GM12878 (cell line): ENCODE data around the gene AMY1C. TPM values are rescaled to one million over a fixed set of nuclear protein-coding genes. Genes with fewer than 3 reads are reported as not detected.
A peak's percentile ranks its signal among the peaks of the same experiment; 100 is the strongest.

Source experiments
- ATAC-seq: fragments of 200-7000 bp; cut with Tn5 transposase; 3 replicates; pipeline ENCODE4 v1.9.1; 2020; ENCODE audit warnings: mild to moderate bottlenecking, moderate library complexity
- BruUV-seq: library from RNA; stranded (reverse); fragments of 400-500 nt; replicated peaks from 2 replicates; lab custom pipeline; 2021; lab: Mats Ljungman, UMichigan
- CTCF ChIA-PET: fragments of 300-600 bp; sonication (Branson Sonifier 250); formaldehyde crosslinking; extraction: SDS; loops from one replicate; lab custom pipeline; 2021; ENCODE audit warnings: inconsistent platforms; lab: Yijun Ruan, JAX
- POLR2A ChIA-PET: fragments of 350-600 bp; formaldehyde crosslinking; extraction: SDS; loops from one replicate; lab custom pipeline; 2021; ENCODE audit warnings: inconsistent platforms; lab: Charles Lee
- RAD21 ChIA-PET: fragments of 300-600 bp; sonication (Branson Sonifier 250); formaldehyde crosslinking; loops from one replicate; lab custom pipeline; 2023; ENCODE audit warnings: antibody characterized with exemption; ENCODE audit not compliant: unreplicated experiment; lab: Charles Lee
- SMC1A ChIA-PET: fragments of 300-600 bp; sonication (Branson Sonifier 250); formaldehyde crosslinking; loops from one replicate; lab custom pipeline; 2023; ENCODE audit not compliant: unreplicated experiment, uncharacterized antibody; lab: Charles Lee
- DNase-seq: peaks from one replicate; pipeline ENCODE4 v3.0.0-alpha.2; 2011; ENCODE audit warnings: low read depth, low spot score
- FAIRE-seq: peaks from 3 replicates; lab custom pipeline; 2011; peaks lifted over from hg19 to GRCh38; lab: Jason Lieb, UNC
- H2AFZ ChIP-seq: 2 replicates; pipeline ENCODE4 v1.6.0; 2011; ENCODE audit warnings: low read depth, low read length, control low read depth; ENCODE audit not compliant: control insufficient read depth
- H3K27ac ChIP-seq: 2 replicates; pipeline ENCODE4 v1.5.1; 2011; ENCODE audit warnings: control low read depth; ENCODE audit not compliant: control insufficient read depth, insufficient read depth
- H3K27me3 ChIP-seq, 2 experiments: replicated peaks in 1 of 2; 2 replicates each; pipeline versions ENCODE4 v1.6.0 to v1.6.1; 2011; ENCODE audit warnings: low read length in 1 of 2; ENCODE audit not compliant: control insufficient read depth in 2 of 2, insufficient read depth in 2 of 2
- H3K36me3 ChIP-seq, 2 experiments: 2 replicates each; pipeline ENCODE4 v1.5.1; 2011; ENCODE audit warnings: low read length in 1 of 2; ENCODE audit not compliant: control insufficient read depth in 2 of 2, insufficient read depth in 2 of 2
- H3K4me1 ChIP-seq: 2 replicates; pipeline ENCODE4 v1.6.1; 2011; ENCODE audit warnings: mild to moderate bottlenecking, low read length, moderate library complexity, mixed read lengths; ENCODE audit not compliant: control insufficient read depth, insufficient read depth
- H3K4me2 ChIP-seq: 2 replicates; pipeline ENCODE4 v1.6.0; 2011; ENCODE audit warnings: control low read depth; ENCODE audit not compliant: control insufficient read depth, insufficient read depth
- H3K4me3 ChIP-seq: fragments of 200-600 bp; sonication (generic); 2 replicates; pipeline ENCODE4 v1.5.1; 2016
- H3K79me2 ChIP-seq: 2 replicates; pipeline ENCODE4 v1.6.0; 2011; ENCODE audit warnings: low read length; ENCODE audit not compliant: control insufficient read depth, insufficient read depth
- H3K9ac ChIP-seq: 2 replicates; pipeline ENCODE4 v1.8.0; 2011; ENCODE audit warnings: low read length, control low read depth, mixed read lengths; ENCODE audit not compliant: control insufficient read depth, insufficient read depth
- H3K9me3 ChIP-seq: replicated peaks from 3 replicates; pipeline ENCODE4 v1.5.1; 2011; ENCODE audit warnings: mild to moderate bottlenecking, low read length; ENCODE audit not compliant: control insufficient read depth, insufficient read depth
- H4K20me1 ChIP-seq: 2 replicates; pipeline ENCODE4 v1.6.0; 2011; ENCODE audit not compliant: control insufficient read depth, insufficient read depth
- CBFB ChIP-seq: IDR thresholded peaks from 2 replicates; pipeline ENCODE4 v1.6.1; 2016; ENCODE audit warnings: antibody characterized with exemption, low read depth
- CHD1 ChIP-seq: IDR thresholded peaks from 2 replicates; pipeline ENCODE4 v1.6.1; 2012; ENCODE audit warnings: low read depth, low read length, improper control_type of control experiment
- CREM ChIP-seq: IDR thresholded peaks from 2 replicates; pipeline ENCODE4 v1.6.1; 2014; ENCODE audit warnings: antibody characterized with exemption, low read depth
- JUND ChIP-seq: IDR thresholded peaks from 2 replicates; pipeline ENCODE4 v1.6.1; 2012; ENCODE audit warnings: low read depth, mild to moderate bottlenecking, low read length, improper control_type of control experiment, moderate library complexity
- MEF2A ChIP-seq: IDR thresholded peaks from 2 replicates; pipeline ENCODE4 v1.6.1; 2011; ENCODE audit warnings: low read depth, mild to moderate bottlenecking, low read length, moderate library complexity; ENCODE audit not compliant: insufficient read depth
- MEF2B ChIP-seq: fragments of 450-650 bp; IDR thresholded peaks from 2 replicates; pipeline ENCODE4 v1.6.1; 2018; ENCODE audit warnings: mild to moderate bottlenecking, moderate library complexity; ENCODE audit not compliant: partially characterized antibody, poor library complexity, severe bottlenecking
- RAD51 ChIP-seq: fragments of 450-650 bp; IDR thresholded peaks from 2 replicates; pipeline ENCODE4 v1.6.1; 2016; ENCODE audit warnings: moderate library complexity, mild to moderate bottlenecking, inconsistent platforms
- REST ChIP-seq: IDR thresholded peaks from 2 replicates; pipeline ENCODE4 v1.6.1; 2012; ENCODE audit warnings: mild to moderate bottlenecking, low read depth, low read length
- SP1 ChIP-seq: IDR thresholded peaks from one replicate; pipeline ENCODE4 v1.6.1; 2011; ENCODE audit warnings: low read depth, low read length
- TCF7 ChIP-seq: IDR thresholded peaks from 2 replicates; pipeline ENCODE4 v1.6.1; 2014; ENCODE audit warnings: antibody characterized with exemption, borderline replicate concordance
- ZNF384 ChIP-seq: IDR thresholded peaks from 2 replicates; pipeline ENCODE4 v1.6.1; 2012; ENCODE audit warnings: low read depth, mild to moderate bottlenecking, low read length, improper control_type of control experiment, borderline replicate concordance
- in situ Hi-C: fragments of 300-500 bp; cut with MboI; formaldehyde crosslinking; loops from 9 replicates; pipeline ENCODE4 v1.14.3; 2018; ENCODE audit warnings: mixed read lengths
- intact Hi-C: fragments of 100-400 bp; cut with micrococcal nuclease; formaldehyde crosslinking; loops from one replicate; pipeline ENCODE4 v1.14.2; 2022; ENCODE audit not compliant: unreplicated experiment
- polyA plus RNA-seq, 11 experiments: library from polyadenylated mRNA; depleted of rRNA in 4 of 11; unstranded in 6 of 11; stranded (reverse) in 5 of 11; fragments of >200 nt; fragmentation: Nextera tagmentation in 4 of 11; fragmentation: Illumina TruSeq in 1 of 11; extraction: Ambion mirVana in 4 of 11; extraction: Trizol in 1 of 11; gene quantifications; 1 replicate in 1 of 11; 2 replicates in 10 of 11; pipeline versions ENCODE4 v1.2.1 to v1.2.3, GENCODE V29; 2011 to 2016; ENCODE audit warnings: inconsistent platforms in 2 of 11, missing spikeins in 2 of 11, low read depth in 1 of 11
- total RNA-seq, 4 experiments: library from RNA; depleted of rRNA in 3 of 4; stranded (reverse); fragments of >200 nt in 3 of 4; fragmentation: Illumina TruSeq in 1 of 4; extraction: Trizol in 1 of 4; gene quantifications; 2 replicates each; pipeline versions ENCODE4 v1.2.1 to v1.2.3, GENCODE V29; 2013 to 2021
- TF ChIP-seq, protein P1 (sequence below): IDR thresholded peaks from 2 replicates; pipeline ENCODE4 v1.6.1; 2011; ENCODE audit warnings: low read depth, mild to moderate bottlenecking, low read length, moderate library complexity, borderline replicate concordance; ENCODE audit errors: extremely low read depth
- TF ChIP-seq, protein P2 (sequence below): IDR thresholded peaks from 2 replicates; pipeline ENCODE4 v1.6.1; 2012; ENCODE audit warnings: improper control_type of control experiment, low read depth, low read length; ENCODE audit not compliant: insufficient replicate concordance

Gene AMY1C
- total and polyA plus RNA-seq, 10 of the 15 experiments (the other 5 are each of a cell fraction or from before 2014, with no cell fraction given), result 0.06 to 0.13 (median 0.07) TPM; not detected in 7

- TF ChIP-seq, protein P1, sequence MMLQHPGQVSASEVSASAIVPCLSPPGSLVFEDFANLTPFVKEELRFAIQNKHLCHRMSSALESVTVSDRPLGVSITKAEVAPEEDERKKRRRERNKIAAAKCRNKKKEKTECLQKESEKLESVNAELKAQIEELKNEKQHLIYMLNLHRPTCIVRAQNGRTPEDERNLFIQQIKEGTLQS, result no peak
- no peak for TF ChIP-seq RAD51
Observed at GRCh38 chr1:103761896-103762295, 12.2 kb downstream of the AMY1C start (continued).

DNA sequence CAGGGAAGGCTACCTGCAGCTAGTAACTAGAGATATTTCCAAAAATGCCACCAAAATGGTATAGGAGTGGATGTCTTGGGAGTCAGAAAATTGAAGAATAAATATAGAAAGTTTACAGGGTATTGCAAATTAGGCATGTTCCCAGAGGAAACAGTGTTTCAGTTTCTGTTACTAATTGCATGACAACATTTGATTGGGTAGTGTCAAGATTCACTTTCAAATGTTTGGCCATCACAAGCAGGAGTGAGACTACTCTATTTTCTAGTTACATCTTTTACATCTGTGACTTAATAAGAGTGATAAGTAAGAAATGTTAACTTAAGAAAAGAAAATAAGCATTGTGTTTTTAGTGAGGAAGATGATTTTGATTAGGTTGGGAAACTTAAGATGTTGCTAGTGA, 30.2 kb downstream of the AMY1C start:
- Histone ChIP-seq H3K4me2 (no peak overlapping the region), H3K9ac (no peak overlapping the region), H3K9me3 (no peaks in the 10 kb centered on the region), H3K4me3 (no peak overlapping the region), H3K4me1 (no peaks in the 10 kb centered on the region), H3K79me2 (no peaks in the 10 kb centered on the region), H3K36me3 (no peaks in the 10 kb centered on the region), H3K27me3 (no peaks in the 10 kb centered on the region), H4K20me1 (no peaks in the 10 kb centered on the region), H3K27ac (no peak overlapping the region), H2AFZ (no peak overlapping the region)
- ChIA-PET POLR2A (no interaction called here), CTCF (interaction anchor here (2.2 kb wide), 1 partner anchor 10 kb away, joined by 8 read pairs; no protein-coding TSS in a partner anchor), SMC1A (interaction anchor here (1.2 kb wide), 1 partner anchor 11 kb away, joined by 3 read pairs; no protein-coding TSS in a partner anchor), RAD21 (no interaction called here)
- no peak for DNase-seq
- ATAC-seq, result peak; percentile 44; the same call in 1 of the 3 replicates
- in situ Hi-C loops, result no loop called here
- BruUV-seq, result no TSS peak
- intact Hi-C loops, result no loop called here
- no peak for FAIRE-seq
- no peak for TF ChIP-seq TCF7
- TF ChIP-seq JUND, result no peak
- no peak for TF ChIP-seq ZNF384
- no peak for TF ChIP-seq CHD1
- no peak for TF ChIP-seq MEF2A
- no peak for TF ChIP-seq CREM
- TF ChIP-seq SP1, result no peak
- no peak for TF ChIP-seq REST
- TF ChIP-seq MEF2B, result no peak
- TF ChIP-seq CBFB, result no peak
- TF ChIP-seq, protein P2, sequence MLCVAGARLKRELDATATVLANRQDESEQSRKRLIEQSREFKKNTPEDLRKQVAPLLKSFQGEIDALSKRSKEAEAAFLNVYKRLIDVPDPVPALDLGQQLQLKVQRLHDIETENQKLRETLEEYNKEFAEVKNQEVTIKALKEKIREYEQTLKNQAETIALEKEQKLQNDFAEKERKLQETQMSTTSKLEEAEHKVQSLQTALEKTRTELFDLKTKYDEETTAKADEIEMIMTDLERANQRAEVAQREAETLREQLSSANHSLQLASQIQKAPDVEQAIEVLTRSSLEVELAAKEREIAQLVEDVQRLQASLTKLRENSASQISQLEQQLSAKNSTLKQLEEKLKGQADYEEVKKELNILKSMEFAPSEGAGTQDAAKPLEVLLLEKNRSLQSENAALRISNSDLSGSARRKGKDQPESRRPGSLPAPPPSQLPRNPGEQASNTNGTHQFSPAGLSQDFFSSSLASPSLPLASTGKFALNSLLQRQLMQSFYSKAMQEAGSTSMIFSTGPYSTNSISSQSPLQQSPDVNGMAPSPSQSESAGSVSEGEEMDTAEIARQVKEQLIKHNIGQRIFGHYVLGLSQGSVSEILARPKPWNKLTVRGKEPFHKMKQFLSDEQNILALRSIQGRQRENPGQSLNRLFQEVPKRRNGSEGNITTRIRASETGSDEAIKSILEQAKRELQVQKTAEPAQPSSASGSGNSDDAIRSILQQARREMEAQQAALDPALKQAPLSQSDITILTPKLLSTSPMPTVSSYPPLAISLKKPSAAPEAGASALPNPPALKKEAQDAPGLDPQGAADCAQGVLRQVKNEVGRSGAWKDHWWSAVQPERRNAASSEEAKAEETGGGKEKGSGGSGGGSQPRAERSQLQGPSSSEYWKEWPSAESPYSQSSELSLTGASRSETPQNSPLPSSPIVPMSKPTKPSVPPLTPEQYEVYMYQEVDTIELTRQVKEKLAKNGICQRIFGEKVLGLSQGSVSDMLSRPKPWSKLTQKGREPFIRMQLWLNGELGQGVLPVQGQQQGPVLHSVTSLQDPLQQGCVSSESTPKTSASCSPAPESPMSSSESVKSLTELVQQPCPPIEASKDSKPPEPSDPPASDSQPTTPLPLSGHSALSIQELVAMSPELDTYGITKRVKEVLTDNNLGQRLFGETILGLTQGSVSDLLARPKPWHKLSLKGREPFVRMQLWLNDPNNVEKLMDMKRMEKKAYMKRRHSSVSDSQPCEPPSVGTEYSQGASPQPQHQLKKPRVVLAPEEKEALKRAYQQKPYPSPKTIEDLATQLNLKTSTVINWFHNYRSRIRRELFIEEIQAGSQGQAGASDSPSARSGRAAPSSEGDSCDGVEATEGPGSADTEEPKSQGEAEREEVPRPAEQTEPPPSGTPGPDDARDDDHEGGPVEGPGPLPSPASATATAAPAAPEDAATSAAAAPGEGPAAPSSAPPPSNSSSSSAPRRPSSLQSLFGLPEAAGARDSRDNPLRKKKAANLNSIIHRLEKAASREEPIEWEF, result no peak
